Mesenchymal stem cell (in vitro differentiated cells and primary cell): Measurements from ENCODE around the gene PODNL1.

Experiments
- DNase-seq: peaks from one replicate; pipeline ENCODE4 v3.0.0-alpha.2; 2013
- H2AFZ ChIP-seq: one replicate; pipeline ENCODE4 v1.6.1; 2013; ENCODE audit warnings: low read depth, mild to moderate bottlenecking, control low read depth, inconsistent platforms, low read length, moderate library complexity
- H2AK5ac ChIP-seq: 2 replicates; pipeline ENCODE4 v1.6.1; 2013; ENCODE audit warnings: low read length, moderate library complexity, mild to moderate bottlenecking, inconsistent platforms; ENCODE audit not compliant: severe bottlenecking
- H2BK120ac ChIP-seq: one replicate; pipeline ENCODE4 v1.6.1; 2013; ENCODE audit warnings: low read depth, mild to moderate bottlenecking, inconsistent platforms, low read length, moderate library complexity
- H2BK12ac ChIP-seq, 2 experiments: one replicate each; pipeline ENCODE4 v1.6.1; 2013; ENCODE audit warnings: inconsistent platforms in 2 of 2, low read length in 2 of 2, mild to moderate bottlenecking in 2 of 2, moderate library complexity in 2 of 2, control low read depth in 1 of 2
- H2BK15ac ChIP-seq: one replicate; pipeline ENCODE4 v1.6.1; 2013; ENCODE audit warnings: mild to moderate bottlenecking, low read depth, inconsistent platforms; ENCODE audit not compliant: poor library complexity, severe bottlenecking
- H2BK5ac ChIP-seq: 2 replicates; pipeline ENCODE4 v1.6.1; 2013; ENCODE audit warnings: low read depth, mild to moderate bottlenecking, low read length, control low read depth, inconsistent platforms; ENCODE audit not compliant: poor library complexity, severe bottlenecking
- H3K14ac ChIP-seq, 2 experiments: one replicate each; pipeline ENCODE4 v1.6.1; 2013; ENCODE audit warnings: inconsistent platforms in 2 of 2, low read length in 2 of 2, control low read depth in 1 of 2, mild to moderate bottlenecking in 1 of 2, moderate library complexity in 1 of 2
- H3K18ac ChIP-seq, 2 experiments: one replicate each; pipeline ENCODE4 v1.6.1; 2013; ENCODE audit warnings: inconsistent platforms in 2 of 2, low read length in 2 of 2, control low read depth in 1 of 2, low read depth in 1 of 2, mild to moderate bottlenecking in 1 of 2
- H3K23ac ChIP-seq, 2 experiments: one replicate each; pipeline ENCODE4 v1.6.1; 2013; ENCODE audit warnings: inconsistent platforms in 2 of 2, low read length in 2 of 2, mild to moderate bottlenecking in 2 of 2, moderate library complexity in 2 of 2, control low read depth in 1 of 2
- H3K27ac ChIP-seq: 2 replicates; pipeline ENCODE4 v1.5.1; 2013; ENCODE audit warnings: mild to moderate bottlenecking, moderate library complexity, low read length, control low read depth, inconsistent platforms; ENCODE audit not compliant: poor library complexity, severe bottlenecking
- H3K27me3 ChIP-seq, 2 experiments: 2 replicates each; pipeline versions ENCODE4 v1.6.1 to v1.7.0; 2013; ENCODE audit warnings: low read length in 2 of 2, mild to moderate bottlenecking in 2 of 2, moderate library complexity in 2 of 2, control low read depth in 1 of 2, inconsistent platforms in 1 of 2; ENCODE audit not compliant: control insufficient read depth in 1 of 2, insufficient read depth in 1 of 2
- H3K36me3 ChIP-seq, 2 experiments: 2 replicates each; pipeline versions ENCODE4 v1.6.1 to v1.7.0; 2013; ENCODE audit warnings: low read length in 2 of 2, control low read depth in 1 of 2, inconsistent platforms in 1 of 2, low read depth in 1 of 2, mild to moderate bottlenecking in 1 of 2; ENCODE audit not compliant: insufficient read depth in 2 of 2, control insufficient read depth in 1 of 2
- H3K4ac ChIP-seq, 2 experiments: one replicate each; pipeline ENCODE4 v1.6.1; 2013; ENCODE audit warnings: inconsistent platforms in 2 of 2, low read length in 2 of 2, mild to moderate bottlenecking in 2 of 2, moderate library complexity in 2 of 2, control low read depth in 1 of 2, low read depth in 1 of 2
- H3K4me1 ChIP-seq: 2 replicates; pipeline ENCODE4 v1.6.1; 2013; ENCODE audit warnings: low read depth, low read length, control low read depth; ENCODE audit not compliant: control insufficient read depth, insufficient read depth
- H3K4me2 ChIP-seq: 2 replicates; pipeline ENCODE4 v1.6.1; 2013; ENCODE audit warnings: low read length, mild to moderate bottlenecking, inconsistent platforms; ENCODE audit not compliant: poor library complexity, severe bottlenecking
- H3K4me3 ChIP-seq, 2 experiments: 2 replicates each; pipeline versions ENCODE4 v1.5.1 to v1.7.0; 2013; ENCODE audit warnings: low read length in 2 of 2, mild to moderate bottlenecking in 2 of 2, control low read depth in 1 of 2, low read depth in 1 of 2; ENCODE audit not compliant: insufficient read depth in 1 of 2
- H3K79me1 ChIP-seq: replicated peaks from 2 replicates; pipeline ENCODE4 v1.6.1; 2013; ENCODE audit warnings: mild to moderate bottlenecking, control low read depth, low read length, inconsistent platforms; ENCODE audit not compliant: poor library complexity, severe bottlenecking
- H3K9ac ChIP-seq: 2 replicates; pipeline ENCODE4 v1.7.0; 2013; ENCODE audit warnings: mild to moderate bottlenecking, low read length, moderate library complexity
- H3K9me3 ChIP-seq: 2 replicates; pipeline ENCODE4 v1.7.0; 2013; ENCODE audit warnings: mild to moderate bottlenecking, low read length; ENCODE audit not compliant: control insufficient read depth
- H4K8ac ChIP-seq: one replicate; pipeline ENCODE4 v1.6.1; 2013; ENCODE audit warnings: inconsistent platforms, mild to moderate bottlenecking, low read length, moderate library complexity
- H4K91ac ChIP-seq: one replicate; pipeline ENCODE4 v1.6.1; 2013; ENCODE audit warnings: mild to moderate bottlenecking, low read length, inconsistent platforms
- WGBS: methylation state at CpG from one replicate; pipeline ENCODE4 v1.1.7; 2013; ENCODE audit warnings: mixed read lengths; 5-methylcytosine and 5-hydroxymethylcytosine counted together

PODNL1 gene

DNA sequence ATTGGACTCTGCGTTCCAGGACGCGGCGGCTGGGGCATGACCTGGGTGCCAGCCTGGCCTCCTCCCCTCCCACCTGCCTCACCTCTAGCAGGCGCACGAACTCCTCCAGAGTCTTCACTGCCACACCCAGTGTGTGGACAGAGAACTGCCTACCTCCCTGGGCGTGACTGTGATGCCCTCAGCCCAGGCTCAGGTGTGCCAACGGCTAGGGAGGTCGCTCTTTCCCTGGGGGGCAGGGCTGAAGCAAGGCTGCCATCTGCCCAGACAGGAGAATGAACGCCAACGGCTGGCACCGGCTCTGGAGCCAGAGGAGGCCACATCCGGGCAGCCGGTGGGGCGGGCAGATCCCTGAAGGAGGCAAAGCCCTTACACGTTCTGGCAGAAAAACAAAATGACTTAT is 49.9 kb downstream of the PODNL1 start:
- 92% methylated on average over 16 of the region's 16 CpGs for WGBS
- no peak overlapping the region for H2BK15ac ChIP-seq
- H2BK5ac ChIP-seq: no peak overlapping the region
- H4K91ac ChIP-seq: no peak overlapping the region
- no peak overlapping the region for H3K4ac ChIP-seq
- H4K8ac ChIP-seq: no peak overlapping the region
- no peak overlapping the region for H3K18ac ChIP-seq
- no peak overlapping the region for H3K4me3 ChIP-seq
- no peak overlapping the region for H2BK120ac ChIP-seq
- peaks cover 2% of the 10 kb centered on the region for H3K4me1 ChIP-seq
- no peak overlapping the region for H3K27ac ChIP-seq
- no peaks in the 10 kb centered on the region for H3K9me3 ChIP-seq
- H3K4me2 ChIP-seq: no peak overlapping the region
- peaks cover 0 to 21% of the 10 kb centered on the region in 2 experiments for H3K27me3 ChIP-seq
- H2BK12ac ChIP-seq: no peak overlapping the region
- no peak for DNase-seq
- no peak overlapping the region for H2AFZ ChIP-seq
- no peaks in the 10 kb centered on the region for H3K36me3 ChIP-seq
- no peak overlapping the region for H3K23ac ChIP-seq
- no peaks in the 10 kb centered on the region for H3K79me1 ChIP-seq
- H2AK5ac ChIP-seq: no peak overlapping the region
- H3K9ac ChIP-seq: no peak overlapping the region
- H3K14ac ChIP-seq: no peak overlapping the region

GRCh38 chr19:13887517-13887916 is 50.7 kb downstream of the PODNL1 start:
- Histone ChIP-seq H2AFZ (no peak overlapping the region), H3K4me3 (no peak overlapping the region), H4K91ac (no peak overlapping the region), H3K9ac (peak overlapping the region; percentile 7), H2BK12ac (no peak overlapping the region), H3K36me3 (no peaks in the 10 kb centered on the region), H3K14ac (no peak overlapping the region), H3K27me3 (peaks cover 0 to 21% of the 10 kb centered on the region in 2 experiments), H3K4me2 (no peak overlapping the region), H2BK15ac (no peak overlapping the region), H3K23ac (no peak overlapping the region), H3K79me1 (no peaks in the 10 kb centered on the region), H2BK120ac (no peak overlapping the region), H3K9me3 (no peaks in the 10 kb centered on the region), H3K18ac (no peak overlapping the region), H4K8ac (no peak overlapping the region), H3K4me1 (peaks cover 2% of the 10 kb centered on the region), H3K27ac (no peak overlapping the region), H2AK5ac (no peak overlapping the region), H3K4ac (no peak overlapping the region), H2BK5ac (no peak overlapping the region)
- WGBS: 63% methylated on average over 5 of the region's 5 CpGs
- peak; percentile 38 for DNase-seq

GRCh38 chr19:13887018-13887436 is 51.2 kb downstream of the PODNL1 start:
- Histone ChIP-seq H4K8ac (peak overlapping the region; percentile 36), H2BK15ac (peak overlapping the region; percentile 54), H3K4me2 (no peak overlapping the region), H3K4me1 (peaks cover 6% of the 10 kb centered on the region), H3K79me1 (no peaks in the 10 kb centered on the region), H2BK120ac (no peak overlapping the region), H3K27ac (no peak overlapping the region), H2BK12ac (no peak overlapping the region), H3K9me3 (no peaks in the 10 kb centered on the region), H3K4me3 (no peak overlapping the region), H3K23ac (no peak overlapping the region), H2AFZ (no peak overlapping the region), H4K91ac (peak overlapping the region; percentile 41), H3K14ac (no peak overlapping the region), H3K9ac (no peak overlapping the region), H3K36me3 (no peaks in the 10 kb centered on the region), H3K4ac (no peak overlapping the region), H2BK5ac (no peak overlapping the region), H3K27me3 (peaks cover 0 to 21% of the 10 kb centered on the region in 2 experiments), H2AK5ac (no peak overlapping the region), H3K18ac (no peak overlapping the region)
- no peak for DNase-seq
- 83% methylated on average over 16 of the region's 16 CpGs for WGBS

GRCh38 chr19:13885826-13886365 is 52.3 kb downstream of the PODNL1 start:
- DNase-seq: no peak
- Histone ChIP-seq H3K23ac (no peak overlapping the region), H2BK15ac (no peak overlapping the region), H3K4me2 (no peak overlapping the region), H2AFZ (no peak overlapping the region), H4K8ac (no peak overlapping the region), H3K27ac (no peak overlapping the region), H3K9me3 (no peaks in the 10 kb centered on the region), H3K36me3 (no peaks in the 10 kb centered on the region), H2BK120ac (no peak overlapping the region), H2BK5ac (no peak overlapping the region), H3K14ac (no peak overlapping the region), H3K79me1 (no peaks in the 10 kb centered on the region), H3K4me1 (peaks cover 17% of the 10 kb centered on the region), H3K4ac (no peak overlapping the region), H3K18ac (no peak overlapping the region), H3K4me3 (no peak overlapping the region), H4K91ac (no peak overlapping the region), H2AK5ac (no peak overlapping the region), H2BK12ac (no peak overlapping the region), H3K9ac (no peak overlapping the region), H3K27me3 (peaks cover 0 to 21% of the 10 kb centered on the region in 2 experiments)
- WGBS: 93% methylated on average over 20 of the region's 20 CpGs
